HL-60 (cell line): Measurements from ENCODE around the gene PRSS56.

Source experiments
- CTCF ChIP-seq: IDR thresholded peaks from one replicate; pipeline ENCODE4 v1.5.1; 2011; ENCODE audit warnings: low read length, control low read depth, inconsistent platforms; ENCODE audit not compliant: insufficient read depth
- GABPA ChIP-seq: IDR thresholded peaks from 2 replicates; pipeline ENCODE4 v1.6.1; 2012; ENCODE audit warnings: low read depth
- POLR2AphosphoS5 ChIP-seq: IDR thresholded peaks from 2 replicates; pipeline ENCODE4 v1.6.1; 2012; ENCODE audit warnings: low read depth
- REST ChIP-seq: IDR thresholded peaks from 2 replicates; pipeline ENCODE4 v1.6.1; 2012; ENCODE audit warnings: low read depth; ENCODE audit not compliant: insufficient replicate concordance
- SPI1 ChIP-seq: IDR thresholded peaks from 2 replicates; pipeline ENCODE4 v1.6.1; 2012; ENCODE audit warnings: low read depth, mild to moderate bottlenecking, borderline replicate concordance

GRCh38 chr2:232524771-232525170 is 4.6 kb downstream of the PRSS56 start:
- TF ChIP-seq CTCF (no peak), POLR2AphosphoS5 (no peak), REST (no peak), SPI1 (no peak), GABPA (no peak)
